Pancreas (tissue), 10 donors: ENCODE results near the gene TMEM45A. TPM values are rescaled to one million over a fixed set of nuclear protein-coding genes. Genes with fewer than 3 reads are reported as not detected.
"Not testable (repeated sequence)": the region's sequence is repeated elsewhere in the genome, so short reads cannot be mapped to it uniquely, and the experiment has no call there.

ENCODE experiments used
- ATAC-seq, 4 donors: fragments of 200-7000 bp; cut with Tn5 transposase; one replicate each; pipeline versions ENCODE4 v1.8.0 to v1.9.1; 2020; ENCODE audit warnings: mild to moderate bottlenecking in 4 of 4, moderate library complexity in 4 of 4
- DNase-seq, 6 donors: peaks; one replicate each; pipeline ENCODE4 v3.0.0-alpha.2; 2020
- FAIRE-seq: peaks from 2 replicates; lab custom pipeline; 2012; peaks lifted over from hg19 to GRCh38; lab: Jason Lieb, UNC
- H3K27ac ChIP-seq, 4 donors: fragments of 200-600 bp; sonication (generic); 1 replicate in 3 of 4; 2 replicates in 1 of 4; pipeline versions ENCODE4 v1.5.0 to v1.8.0; 2020
- H3K27me3 ChIP-seq, 4 donors: fragments of 200-600 bp; one replicate each; pipeline ENCODE4 v1.8.0; 2021
- H3K36me3 ChIP-seq, 3 donors: fragments of 200-600 bp; sonication (generic) in 1 of 3; one replicate each; pipeline versions ENCODE4 v1.5.0 to v1.8.0; 2020 to 2021
- H3K4me1 ChIP-seq, 3 donors: fragments of 200-600 bp; one replicate each; pipeline ENCODE4 v1.8.0; 2021
- H3K4me3 ChIP-seq, 4 donors: fragments of 200-600 bp; sonication (generic) in 2 of 4; one replicate each; pipeline versions ENCODE4 v1.5.0 to v1.8.0; 2020 to 2021
- H3K9me3 ChIP-seq, 4 donors: fragments of 200-600 bp; one replicate each; pipeline ENCODE4 v1.8.0; 2021
- WGBS, 2 donors: extraction: QIAGEN DNeasy Blood & Tissue Kit; methylation state at CpG; one replicate each; pipeline ENCODE4 v1.1.7; 2013; 5-methylcytosine and 5-hydroxymethylcytosine counted together
- intact Hi-C, 3 donors: fragments of 100-400 bp; cut with DNase I; formaldehyde crosslinking; loops; one replicate each; pipeline versions ENCODE4 v1.11.1 to v1.14.2; 2022
- polyA plus RNA-seq, 2 donors: library from polyadenylated mRNA; stranded (reverse); fragments of 200-250 nt; gene quantifications; one replicate each; pipeline ENCODE4 v1.2.3, GENCODE V29; 2013
- total RNA-seq, 6 donors: library from RNA; stranded (reverse); fragmentation: NEBNext Ultra II Directional in 4 of 6; extraction: Animal tissue kit (Norgen Biotek cat#: 25700) in 4 of 6; gene quantifications; one replicate each; pipeline versions ENCODE4 v1.2.1 to v1.2.4, GENCODE V29; 2021 to 2023
- TF ChIP-seq, protein P1 (sequence below), 4 donors: fragments of 200-600 bp; sonication (generic) in 3 of 4; IDR thresholded peaks; one replicate each; pipeline versions ENCODE4 v1.5.0 to v1.8.0; 2021; ENCODE audit warnings: antibody characterized with exemption in 4 of 4
- donor health status: healthy with polysubstance abuse.
- donor health status: DM: no; HTN: no; CAD: no; lungs with moderate emphysema.
- donor health status: DM: no; HTN: no; CAD: no.
- donor health status: control.
- donor health status: control.
- donor health status: Bipolar disorder and iron deficiency.
- donor health status: DM: yes; HTN: yes; CAD: no.
- donor health status: DM: no; HTN: no; CAD: no.
- donor health status: DM: no; HTN: no; CAD: no.
- donor health status: DM: yes; HTN: yes; CAD: no.

Gene TMEM45A, protein sequence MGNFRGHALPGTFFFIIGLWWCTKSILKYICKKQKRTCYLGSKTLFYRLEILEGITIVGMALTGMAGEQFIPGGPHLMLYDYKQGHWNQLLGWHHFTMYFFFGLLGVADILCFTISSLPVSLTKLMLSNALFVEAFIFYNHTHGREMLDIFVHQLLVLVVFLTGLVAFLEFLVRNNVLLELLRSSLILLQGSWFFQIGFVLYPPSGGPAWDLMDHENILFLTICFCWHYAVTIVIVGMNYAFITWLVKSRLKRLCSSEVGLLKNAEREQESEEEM
- total RNA-seq = 10 to 100 TPM in 2 of 6 donors, 1 to 10 TPM in 4; 5.0 to 15.1 (median 8.8) TPM
- 1 to 10 TPM; 4.2 to 9.3 TPM for polyA plus RNA-seq

DNA sequence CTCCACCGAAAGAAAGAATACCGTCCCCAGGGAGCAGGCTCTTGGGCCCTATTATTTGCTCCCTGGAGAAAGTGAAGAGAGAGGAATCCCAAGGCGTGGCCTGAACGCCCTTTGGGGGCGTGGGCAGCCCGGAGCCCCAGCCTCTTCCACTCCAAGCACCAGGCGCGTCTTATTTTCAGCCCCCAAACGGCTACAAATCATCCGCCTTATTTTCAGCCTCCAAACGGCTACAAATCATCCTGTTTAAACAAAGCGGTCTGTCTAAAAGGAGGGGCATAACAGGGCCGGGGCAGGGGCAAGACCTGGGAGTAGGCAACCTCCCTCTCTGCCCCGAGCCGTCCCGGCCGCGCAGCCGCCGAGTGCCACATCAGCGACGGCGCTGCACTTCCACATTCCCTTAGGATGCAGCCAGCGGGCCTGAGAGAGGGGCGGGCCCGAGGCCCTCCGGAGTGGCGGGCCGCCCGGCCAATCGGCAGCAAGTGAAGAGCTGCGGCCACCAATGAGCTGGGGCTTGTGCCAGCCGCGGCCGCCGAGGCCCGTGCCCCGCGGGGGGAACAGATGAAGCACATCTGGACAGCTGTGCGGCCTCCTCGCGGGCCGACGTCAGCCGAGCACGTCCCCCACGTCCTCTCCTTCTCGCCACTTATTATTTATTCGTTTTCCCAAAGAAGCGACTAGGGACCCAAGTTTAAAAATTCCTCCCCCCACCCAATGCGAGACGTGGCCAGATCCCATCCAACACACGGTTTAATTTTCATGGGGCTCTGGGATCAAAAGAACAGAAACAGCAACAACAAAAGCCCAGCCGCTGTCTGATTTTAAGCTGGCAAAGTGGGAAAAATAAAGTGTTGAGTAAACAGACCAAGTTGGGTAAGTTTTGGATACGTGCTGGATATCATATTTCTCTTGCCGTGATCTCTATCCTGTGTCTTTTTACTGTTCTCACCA is at the start of gene TMEM45A:
TMEM45A (plus strand) TSS at position 561 of the 948 bp plus-strand sequence. CDS start 62,593 bp downstream, outside the sequence.
- H3K27ac ChIP-seq = peak within 1 kb of the TSS; percentile 14 to 81 (median 68)
- H3K4me1 ChIP-seq = peaks cover 0 to 7% (median 5%) of the 10 kb centered on the region in 3 donors
- H3K4me3 ChIP-seq = peak within 1 kb of the TSS; percentile 27 to 54 (median 38)
- H3K36me3 ChIP-seq = no peaks in the 10 kb centered on the region
- DNase-seq (peak; percentile 94 to 98 (median 97)), FAIRE-seq (no peak), ATAC-seq (peak; percentile 99 to 100 (median 100))
- H3K27me3 ChIP-seq = no peaks in the 10 kb centered on the region
- TF ChIP-seq, protein P1, sequence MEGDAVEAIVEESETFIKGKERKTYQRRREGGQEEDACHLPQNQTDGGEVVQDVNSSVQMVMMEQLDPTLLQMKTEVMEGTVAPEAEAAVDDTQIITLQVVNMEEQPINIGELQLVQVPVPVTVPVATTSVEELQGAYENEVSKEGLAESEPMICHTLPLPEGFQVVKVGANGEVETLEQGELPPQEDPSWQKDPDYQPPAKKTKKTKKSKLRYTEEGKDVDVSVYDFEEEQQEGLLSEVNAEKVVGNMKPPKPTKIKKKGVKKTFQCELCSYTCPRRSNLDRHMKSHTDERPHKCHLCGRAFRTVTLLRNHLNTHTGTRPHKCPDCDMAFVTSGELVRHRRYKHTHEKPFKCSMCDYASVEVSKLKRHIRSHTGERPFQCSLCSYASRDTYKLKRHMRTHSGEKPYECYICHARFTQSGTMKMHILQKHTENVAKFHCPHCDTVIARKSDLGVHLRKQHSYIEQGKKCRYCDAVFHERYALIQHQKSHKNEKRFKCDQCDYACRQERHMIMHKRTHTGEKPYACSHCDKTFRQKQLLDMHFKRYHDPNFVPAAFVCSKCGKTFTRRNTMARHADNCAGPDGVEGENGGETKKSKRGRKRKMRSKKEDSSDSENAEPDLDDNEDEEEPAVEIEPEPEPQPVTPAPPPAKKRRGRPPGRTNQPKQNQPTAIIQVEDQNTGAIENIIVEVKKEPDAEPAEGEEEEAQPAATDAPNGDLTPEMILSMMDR (IDR thresholded peaks at IDR 0.05) = no peak
- no peaks in the 10 kb centered on the region for H3K9me3 ChIP-seq
- WGBS, 2 donors = 0 to 1% methylated on average over 50 to 56 of the region's 56 CpGs
- intact Hi-C loops = no loop called here

DNA sequence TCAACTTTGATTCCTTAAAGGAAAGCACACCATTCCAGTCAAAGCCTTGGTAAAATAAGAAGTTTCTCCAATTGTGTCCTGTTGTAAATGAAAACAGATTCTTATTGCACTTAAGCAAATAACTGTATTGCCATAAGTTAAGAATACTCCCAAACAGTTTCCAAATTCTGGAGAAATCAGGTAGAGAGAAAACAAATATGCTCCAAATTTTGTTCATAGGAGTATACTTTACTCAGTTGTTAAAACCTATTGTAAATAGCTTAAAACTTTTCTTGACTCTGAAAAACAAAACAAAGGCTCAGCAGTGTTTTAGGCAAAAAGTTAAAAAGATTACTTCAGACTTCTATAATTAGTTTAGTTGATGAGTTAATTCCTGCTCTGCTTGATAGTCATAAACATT is 48.7 kb upstream of the TMEM45A start:
- no peak for ATAC-seq
- intact Hi-C loops = no loop called here
- no peaks in the 10 kb centered on the region for H3K36me3 ChIP-seq
- no peaks in the 10 kb centered on the region for H3K9me3 ChIP-seq
- FAIRE-seq = peak; percentile 9
- DNase-seq = no peak
- TF ChIP-seq, protein P1 (IDR thresholded peaks at IDR 0.05) = no peak
- no peak overlapping the region for H3K4me3 ChIP-seq
- no peak overlapping the region for H3K27ac ChIP-seq
- no peaks in the 10 kb centered on the region for H3K27me3 ChIP-seq
- H3K4me1 ChIP-seq = peaks cover 7 to 17% (median 9%) of the 10 kb centered on the region in 3 donors

DNA sequence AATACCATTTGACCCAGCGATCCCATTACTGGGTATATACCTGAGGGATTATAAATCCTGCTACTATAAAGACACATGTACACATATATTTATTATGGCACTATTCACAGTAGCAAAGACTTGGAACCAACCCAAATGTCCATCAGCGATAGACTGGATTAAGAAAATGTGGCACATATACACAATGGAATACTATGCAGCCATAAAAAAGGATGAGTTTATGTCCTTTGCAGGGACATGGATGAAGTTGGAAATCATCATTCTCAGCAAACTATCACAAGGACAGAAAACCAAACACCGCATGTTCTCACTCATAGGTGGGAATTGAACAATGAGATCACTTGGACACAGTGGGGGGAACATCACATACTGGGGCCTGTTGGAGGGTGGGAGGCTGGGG is 45.4 kb upstream of the TMEM45A start:
- 96 to 99% methylated on average over 3 of the region's 3 CpGs for WGBS, 2 donors
- H3K4me1 ChIP-seq = peaks cover 0 to 21% (median 12%) of the 10 kb centered on the region in 3 donors
- H3K36me3 ChIP-seq, H3K27me3 ChIP-seq, H3K9me3 ChIP-seq, intact Hi-C loops, FAIRE-seq, ATAC-seq, H3K4me3 ChIP-seq, DNase-seq, H3K27ac ChIP-seq: not testable (repeated sequence)

DNA sequence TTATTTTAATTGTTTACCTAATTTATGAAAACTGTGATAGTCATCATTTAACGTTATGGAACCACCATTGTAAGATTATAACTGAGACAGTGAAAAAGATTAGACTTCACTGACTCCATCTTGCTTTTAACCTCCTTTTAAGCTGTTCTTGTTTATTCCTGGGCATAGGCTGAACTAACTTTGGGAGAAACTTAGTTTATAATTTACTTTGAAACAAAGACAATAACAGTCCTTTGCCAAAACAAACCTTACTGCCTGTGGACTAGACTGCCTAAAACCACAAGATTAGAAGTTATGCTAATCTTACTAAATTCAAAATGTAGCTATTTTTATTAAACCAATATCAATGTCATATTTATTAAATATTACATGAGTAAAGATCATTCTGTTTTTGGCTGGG is 44.3 kb upstream of the TMEM45A start:
- ATAC-seq (peak in 3 of 4 donors; percentile 22 to 79 (median 57)), DNase-seq (no peak), FAIRE-seq (no peak)
- H3K27me3 ChIP-seq = no peaks in the 10 kb centered on the region
- no peak overlapping the region for H3K4me3 ChIP-seq
- TF ChIP-seq, protein P1 (IDR thresholded peaks at IDR 0.05) = no peak
- H3K9me3 ChIP-seq = no peaks in the 10 kb centered on the region
- peaks cover 0 to 21% (median 12%) of the 10 kb centered on the region in 3 donors for H3K4me1 ChIP-seq
- H3K27ac ChIP-seq = no peak overlapping the region
- 36 to 38% methylated on average over 1 of the region's 1 CpG for WGBS, 2 donors
- intact Hi-C loops = no loop called here
- no peaks in the 10 kb centered on the region for H3K36me3 ChIP-seq

DNA sequence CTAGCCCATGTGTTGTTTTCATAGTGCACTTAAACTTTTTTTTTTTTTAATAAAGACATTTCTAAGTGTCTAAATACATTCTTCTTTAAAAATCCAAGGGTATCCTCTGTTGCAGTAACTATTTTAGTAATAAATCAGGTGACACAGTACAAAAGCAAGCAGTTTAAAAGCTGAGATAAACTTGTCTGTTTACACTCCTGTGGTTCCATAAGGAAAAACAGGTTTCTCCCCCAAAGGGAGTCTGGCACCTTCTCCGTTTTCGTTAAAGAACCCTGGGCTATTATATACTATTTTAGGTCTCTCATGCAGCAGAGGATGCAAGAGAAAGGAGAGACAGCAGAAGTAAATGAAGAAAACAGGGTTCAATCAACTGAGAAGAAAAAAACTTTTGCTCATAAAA is 43.2 kb upstream of the TMEM45A start:
- 22 to 23% methylated on average over 2 of the region's 2 CpGs for WGBS, 2 donors
- no peaks in the 10 kb centered on the region for H3K36me3 ChIP-seq
- intact Hi-C loops = no loop called here
- H3K9me3 ChIP-seq = no peaks in the 10 kb centered on the region
- H3K4me3 ChIP-seq = no peak overlapping the region
- DNase-seq = no peak
- no peak overlapping the region for H3K27ac ChIP-seq
- no peaks in the 10 kb centered on the region for H3K27me3 ChIP-seq
- H3K4me1 ChIP-seq = peaks cover 0 to 23% (median 12%) of the 10 kb centered on the region in 3 donors
- TF ChIP-seq, protein P1 (IDR thresholded peaks at IDR 0.05) = no peak
- peak in 3 of 4 donors; percentile 60 to 72 (median 69) for ATAC-seq
- no peak for FAIRE-seq
